Activated naive CD8-positive, alpha-beta T cell treated with anti-CD3 and anti-CD28 coated beads, Interleukin-2, amount 10 ng/mL, durations not matched to agents 7 days and 5 days (primary cell): ENCODE results near the gene KIAA2012. TPM values are rescaled to one million over a fixed set of nuclear protein-coding genes. Genes with fewer than 3 reads are reported as not detected.
"Not testable (repeated sequence)": the region's sequence is repeated elsewhere in the genome, so short reads cannot be mapped to it uniquely, and the experiment has no call there.

Experiments used
- ATAC-seq: fragments of 150-1000 bp; cut with Tn5 transposase; one replicate; pipeline ENCODE4 v1.10.0; 2021; ENCODE audit warnings: low read depth, moderate library complexity
- POLR2A ChIA-PET: fragments of 350-600 bp; sonication (Branson Sonifier 250); formaldehyde crosslinking; loops from one replicate; lab custom pipeline; 2021; ENCODE audit warnings: antibody characterized with exemption; lab: Charles Lee
- DNase-seq: peaks from one replicate; pipeline ENCODE4 v3.0.0; 2021
- H3K27ac Mint-ChIP-seq: one replicate; pipeline ENCODE4 v1.8.0; 2022; ENCODE audit warnings: mild to moderate bottlenecking, mixed read lengths
- H3K27me3 Mint-ChIP-seq: one replicate; pipeline ENCODE4 v1.8.0; 2022; ENCODE audit warnings: mild to moderate bottlenecking, moderate library complexity, mixed read lengths
- H3K36me3 Mint-ChIP-seq: one replicate; pipeline ENCODE4 v1.8.0; 2021; ENCODE audit warnings: mild to moderate bottlenecking, mixed read lengths
- H3K4me1 Mint-ChIP-seq: one replicate; pipeline ENCODE4 v1.8.0; 2021; ENCODE audit warnings: mixed read lengths
- H3K4me3 Mint-ChIP-seq: one replicate; pipeline ENCODE4 v1.8.0; 2022; ENCODE audit warnings: mild to moderate bottlenecking, moderate library complexity, mixed read lengths
- H3K9me3 Mint-ChIP-seq: one replicate; pipeline ENCODE4 v1.8.0; 2021; ENCODE audit warnings: mixed read lengths
- total RNA-seq, 2 experiments: library from RNA; stranded (reverse); gene quantifications; one replicate each; pipeline ENCODE4 v1.2.3, GENCODE V29; 2021

The KIAA2012 gene
- total RNA-seq, 2 experiments from 2014 or later: not detected

GRCh38 chr2:202193881-202194353 is 120.9 kb downstream of the KIAA2012 start:
- POLR2A ChIA-PET: no interaction called here
- Mint-ChIP-seq H3K36me3 (no peaks in the 10 kb centered on the region), H3K9me3 (no peaks in the 10 kb centered on the region), H3K27me3 (peaks cover 34% of the 10 kb centered on the region), H3K4me3 (no peak overlapping the region), H3K4me1 (no peaks in the 10 kb centered on the region), H3K27ac (no peak overlapping the region)
- ATAC-seq (no peak), DNase-seq (no peak)

GRCh38 chr2:202194418-202194817 is 121.4 kb downstream of the KIAA2012 start:
- no peaks in the 10 kb centered on the region for H3K36me3 Mint-ChIP-seq
- H3K27me3 Mint-ChIP-seq: peaks cover 33% of the 10 kb centered on the region
- POLR2A ChIA-PET: no interaction called here
- H3K4me1 Mint-ChIP-seq: no peaks in the 10 kb centered on the region
- H3K27ac Mint-ChIP-seq: no peak overlapping the region
- no peaks in the 10 kb centered on the region for H3K9me3 Mint-ChIP-seq
- DNase-seq (no peak), ATAC-seq (no peak)
- H3K4me3 Mint-ChIP-seq: no peak overlapping the region

GRCh38 chr2:202196727-202197126 is 123.7 kb downstream of the KIAA2012 start:
- H3K27ac Mint-ChIP-seq: no peak overlapping the region

GRCh38 chr2:202201220-202202160 is 128.4 kb downstream of the KIAA2012 start:
- H3K9me3 Mint-ChIP-seq: no peaks in the 10 kb centered on the region

More at GRCh38 chr2:202196727-202197126, 123.7 kb downstream of the KIAA2012 start:
- no peaks in the 10 kb centered on the region for H3K36me3 Mint-ChIP-seq
- H3K4me3 Mint-ChIP-seq: no peak overlapping the region
- no peak for ATAC-seq
- POLR2A ChIA-PET: no interaction called here
- H3K4me1 Mint-ChIP-seq: no peaks in the 10 kb centered on the region
- no peak for DNase-seq
- H3K9me3 Mint-ChIP-seq: no peaks in the 10 kb centered on the region
- peaks cover 35% of the 10 kb centered on the region for H3K27me3 Mint-ChIP-seq

DNA sequence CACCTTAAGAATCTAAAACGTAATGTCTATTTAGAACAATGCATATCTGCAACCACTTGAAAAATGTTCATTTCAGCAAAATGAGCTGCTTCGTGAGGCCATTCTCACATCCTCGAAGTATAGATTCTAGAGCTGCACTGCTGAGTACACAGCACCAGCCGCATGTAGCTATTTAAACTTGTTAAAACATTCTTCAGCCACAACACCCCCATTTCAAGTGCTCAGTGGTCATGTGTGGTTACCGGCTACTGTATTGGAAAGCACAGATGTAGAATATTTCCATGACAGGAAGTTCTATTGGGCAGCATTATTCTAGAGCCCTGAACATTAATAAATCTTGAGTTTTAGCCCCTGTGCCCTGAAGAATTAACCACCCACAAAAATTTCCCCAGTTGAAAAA is 130.3 kb downstream of the KIAA2012 start:
- ATAC-seq: no peak
- H3K4me1 Mint-ChIP-seq: no peaks in the 10 kb centered on the region
- H3K36me3 Mint-ChIP-seq: peaks cover 15% of the 10 kb centered on the region
- DNase-seq: no peak
- no peak overlapping the region for H3K27ac Mint-ChIP-seq
- POLR2A ChIA-PET: no interaction called here
- H3K27me3 Mint-ChIP-seq: peaks cover 10% of the 10 kb centered on the region
- no peak overlapping the region for H3K4me3 Mint-ChIP-seq
- no peaks in the 10 kb centered on the region for H3K9me3 Mint-ChIP-seq

More at GRCh38 chr2:202201220-202202160, 128.4 kb downstream of the KIAA2012 start:
- POLR2A ChIA-PET: no interaction called here
- ATAC-seq (no peak), DNase-seq (no peak)
- Mint-ChIP-seq H3K4me1 (no peaks in the 10 kb centered on the region), H3K36me3 (peaks cover 9% of the 10 kb centered on the region), H3K4me3 (no peak overlapping the region), H3K27ac (no peak overlapping the region), H3K27me3 (peaks cover 20% of the 10 kb centered on the region)

DNA sequence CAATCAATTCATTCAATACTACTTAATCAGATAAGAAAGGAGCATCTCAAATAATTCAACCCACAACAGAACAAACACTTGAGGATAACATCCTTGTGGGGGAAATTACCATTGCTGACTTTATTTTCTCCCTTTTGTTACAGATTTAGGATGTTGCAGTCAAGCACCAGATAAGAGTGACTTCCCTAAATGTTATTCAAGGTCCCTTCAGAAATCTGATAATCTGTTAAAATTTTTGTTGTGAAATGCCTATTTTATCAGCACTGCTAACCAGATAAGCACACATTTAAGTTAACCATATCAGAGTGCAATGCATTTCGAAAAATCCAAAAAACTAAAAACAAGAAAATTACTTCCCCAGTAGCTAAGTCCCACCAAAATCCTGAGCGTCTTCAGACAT is 131.8 kb downstream of the KIAA2012 start:
- Mint-ChIP-seq H3K4me3 (no peak overlapping the region), H3K9me3 (no peaks in the 10 kb centered on the region), H3K27me3 (peaks cover 3% of the 10 kb centered on the region), H3K36me3 (peaks cover 15% of the 10 kb centered on the region), H3K27ac (no peak overlapping the region), H3K4me1 (no peaks in the 10 kb centered on the region)
- DNase-seq (no peak), ATAC-seq (no peak)
- POLR2A ChIA-PET: no interaction called here

DNA sequence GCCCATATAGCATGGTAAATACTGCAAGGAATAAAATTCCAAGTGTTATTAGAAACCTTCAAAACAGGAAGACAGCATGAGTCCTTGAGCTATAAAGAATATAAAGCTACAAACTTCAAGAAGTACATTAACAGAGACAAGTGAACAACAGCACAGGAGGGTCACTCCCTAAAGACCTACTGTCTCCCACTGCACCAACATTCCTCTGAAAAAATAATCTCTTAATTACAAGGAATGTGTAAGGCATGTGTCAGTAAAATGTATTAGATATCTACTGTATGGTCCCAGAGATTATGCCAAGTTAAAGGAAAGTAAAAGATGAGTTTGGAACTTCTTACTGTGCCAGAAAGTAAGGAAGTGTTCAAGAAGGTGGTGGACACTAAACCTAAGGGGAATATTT is 135.5 kb downstream of the KIAA2012 start:
- H3K4me3 Mint-ChIP-seq: no peak overlapping the region
- no peak for DNase-seq
- H3K27me3 Mint-ChIP-seq: no peaks in the 10 kb centered on the region
- no peaks in the 10 kb centered on the region for H3K9me3 Mint-ChIP-seq
- no peak overlapping the region for H3K27ac Mint-ChIP-seq
- peaks cover 12% of the 10 kb centered on the region for H3K36me3 Mint-ChIP-seq
- POLR2A ChIA-PET: interaction anchor here (0.6 kb wide), 1 partner anchor 16 kb away, joined by 4 read pairs; no protein-coding TSS in a partner anchor
- H3K4me1 Mint-ChIP-seq: no peaks in the 10 kb centered on the region
- no peak for ATAC-seq

GRCh38 chr2:202215179-202215578 is 142.1 kb downstream of the KIAA2012 start:
- POLR2A ChIA-PET: no interaction called here
- no peaks in the 10 kb centered on the region for H3K9me3 Mint-ChIP-seq
- H3K27ac Mint-ChIP-seq: no peak overlapping the region
- H3K4me1 Mint-ChIP-seq: no peaks in the 10 kb centered on the region
- DNase-seq (no peak), ATAC-seq (no peak)
- peaks cover 13% of the 10 kb centered on the region for H3K36me3 Mint-ChIP-seq
- H3K4me3 Mint-ChIP-seq: no peak overlapping the region
- H3K27me3 Mint-ChIP-seq: no peaks in the 10 kb centered on the region

DNA sequence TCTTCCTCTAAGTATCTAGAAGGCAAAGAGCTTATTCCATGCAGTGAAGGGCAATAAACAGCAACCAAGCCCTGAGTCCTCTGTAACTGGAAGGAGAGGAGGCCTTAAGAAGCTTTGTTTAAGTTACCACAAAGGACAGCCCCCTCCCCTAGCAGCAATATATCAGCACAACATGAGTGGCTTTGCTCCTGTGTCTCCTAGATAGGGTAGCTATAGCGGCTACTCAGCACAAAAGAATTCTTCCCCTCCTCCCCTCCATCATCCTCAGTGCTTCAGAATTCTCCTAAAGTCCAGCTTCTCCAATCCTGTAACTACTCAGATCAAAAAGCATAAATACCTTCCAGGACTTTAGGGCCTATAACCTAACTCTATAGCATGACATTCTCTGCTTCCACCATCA is 148.8 kb downstream of the KIAA2012 start:
- peaks cover 32% of the 10 kb centered on the region for H3K36me3 Mint-ChIP-seq
- ATAC-seq (no peak), DNase-seq (no peak)
- H3K4me1 Mint-ChIP-seq: peaks cover 17% of the 10 kb centered on the region
- no peak overlapping the region for H3K4me3 Mint-ChIP-seq
- H3K27ac Mint-ChIP-seq: no peak overlapping the region
- H3K27me3 Mint-ChIP-seq: no peaks in the 10 kb centered on the region
- no peaks in the 10 kb centered on the region for H3K9me3 Mint-ChIP-seq
- POLR2A ChIA-PET: no interaction called here

GRCh38 chr2:202237787-202238233 is 164.8 kb downstream of the KIAA2012 start:
- peaks cover 20% of the 10 kb centered on the region for H3K4me1 Mint-ChIP-seq
- DNase-seq (no peak), ATAC-seq (peak; percentile 62)
- no peaks in the 10 kb centered on the region for H3K9me3 Mint-ChIP-seq
- H3K4me3 Mint-ChIP-seq: peak overlapping the region; percentile 92
- no peaks in the 10 kb centered on the region for H3K36me3 Mint-ChIP-seq
- no peaks in the 10 kb centered on the region for H3K27me3 Mint-ChIP-seq
- POLR2A ChIA-PET: interaction anchor here (0.8 to 2.0 kb wide), 6 partner anchors 9 to 457 kb away, joined by 3 to 16 read pairs (median 6); partner anchors contain the start of genes ALS2 and NOP58
- peak overlapping the region; percentile 88 for H3K27ac Mint-ChIP-seq

GRCh38 chr2:202238234-202239197 is 165.5 kb downstream of the KIAA2012 start, which contains the start of gene SUMO1:
SUMO1 (minus strand) TSS chr2:202238597; CDS start chr2:202238451, 146 bp downstream.
- no peaks in the 10 kb centered on the region for H3K9me3 Mint-ChIP-seq
- DNase-seq (peak; percentile 89), ATAC-seq (peak; percentile 93)
- no peaks in the 10 kb centered on the region for H3K27me3 Mint-ChIP-seq
- H3K36me3 Mint-ChIP-seq: no peaks in the 10 kb centered on the region
- peak within 1 kb of the TSS; percentile 99 for H3K27ac Mint-ChIP-seq
- POLR2A ChIA-PET: interaction anchor here (0.6 to 2.0 kb wide), 11 partner anchors 9 to 458 kb away, joined by 3 to 16 read pairs (median 4); partner anchors contain the start of genes ALS2 and NOP58
- peak within 1 kb of the TSS; percentile 93 for H3K4me3 Mint-ChIP-seq
- peaks cover 16% of the 10 kb centered on the region for H3K4me1 Mint-ChIP-seq

GRCh38 chr2:202247710-202248109 is 174.7 kb downstream of the KIAA2012 start:
- ATAC-seq, H3K4me1 Mint-ChIP-seq, H3K27me3 Mint-ChIP-seq, POLR2A ChIA-PET, H3K36me3 Mint-ChIP-seq, H3K27ac Mint-ChIP-seq, H3K9me3 Mint-ChIP-seq, H3K4me3 Mint-ChIP-seq, DNase-seq: not testable (repeated sequence)
